NCI-H1694 (cell line): ENCODE measurements around the gene PLA2G4F.

Experiments used
- DNase-seq: peaks from one replicate; lab custom pipeline; 2025; lab: John Stamatoyannopoulos, UW

Gene PLA2G4F

GRCh38 chr15:42131826-42132806 is 24.3 kb downstream of the PLA2G4F start:
- no peak for DNase-seq

GRCh38 chr15:42131006-42131405 is 25.4 kb downstream of the PLA2G4F start:
- DNase-seq: no peak

- DNase-seq: no peak
Observed at GRCh38 chr15:42130246-42130986, 26.0 kb downstream of the PLA2G4F start.

GRCh38 chr15:42129364-42129763 is 27.1 kb downstream of the PLA2G4F start:
- no peak for DNase-seq

- DNase-seq: no peak
Observed at GRCh38 chr15:42128476-42128875, 28.0 kb downstream of the PLA2G4F start.

- DNase-seq: no peak
Observed at GRCh38 chr15:42123546-42123945, 32.9 kb downstream of the PLA2G4F start.

- no peak for DNase-seq
Observed at GRCh38 chr15:42121682-42122081, 34.8 kb downstream of the PLA2G4F start.

- DNase-seq: no peak
Observed at GRCh38 chr15:42121021-42121420, 35.4 kb downstream of the PLA2G4F start.

- DNase-seq: no peak
Observed at GRCh38 chr15:42120285-42120684, 36.2 kb downstream of the PLA2G4F start.

GRCh38 chr15:42119446-42119760 is 37.0 kb downstream of the PLA2G4F start:
- DNase-seq: no peak

GRCh38 chr15:42118650-42119445 is 37.6 kb downstream of the PLA2G4F start:
- no peak for DNase-seq

- no peak for DNase-seq
Observed at GRCh38 chr15:42111924-42112323, 44.5 kb downstream of the PLA2G4F start.

GRCh38 chr15:42110367-42110766 is 46.1 kb downstream of the PLA2G4F start:
- DNase-seq: no peak

GRCh38 chr15:42108806-42109205 is 47.6 kb downstream of the PLA2G4F start:
- no peak for DNase-seq

GRCh38 chr15:42108189-42108588 is 48.2 kb downstream of the PLA2G4F start:
- no peak for DNase-seq

- DNase-seq: peak; percentile 76
Observed at GRCh38 chr15:42107473-42107872, 49.0 kb downstream of the PLA2G4F start.

GRCh38 chr15:42106288-42106687 is 50.1 kb downstream of the PLA2G4F start:
- no peak for DNase-seq

- DNase-seq: no peak
Observed at GRCh38 chr15:42104095-42104891, 52.1 kb downstream of the PLA2G4F start.

- no peak for DNase-seq
Observed at GRCh38 chr15:42102646-42103235, 53.7 kb downstream of the PLA2G4F start.

GRCh38 chr15:42101861-42102260 is 54.6 kb downstream of the PLA2G4F start:
- no peak for DNase-seq
